Measurements from ENCODE around the gene CD2. TPM values are rescaled to one million over a fixed set of nuclear protein-coding genes. Genes with fewer than 3 reads are reported as not detected.
"Not testable (repeated sequence)": the region's sequence is repeated elsewhere in the genome, so short reads cannot be mapped to it uniquely, and the experiment has no call there.

Gene CD2
- total RNA-seq, 2 experiments from 2014 or later, result not detected

DNA sequence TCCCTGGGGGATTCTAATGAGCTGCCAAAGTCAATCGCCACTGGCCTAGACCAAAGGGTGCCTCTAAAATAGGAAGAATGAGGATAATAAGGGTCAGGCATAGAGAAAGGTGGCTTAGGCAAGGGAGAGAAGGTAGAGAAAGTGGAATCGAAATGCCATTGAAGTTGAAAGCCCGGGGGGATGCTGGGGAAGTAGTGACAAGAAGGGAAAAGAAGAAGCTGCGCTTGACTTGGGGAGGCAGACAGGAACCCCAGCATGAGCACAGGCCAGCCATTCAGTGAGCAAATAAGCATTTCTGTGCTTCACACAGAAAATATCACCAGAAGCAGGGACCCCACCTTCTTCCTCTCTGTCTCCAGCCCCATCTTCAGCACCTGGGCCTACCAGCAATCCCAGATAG lies 1.5 kb downstream of the CD2 start:
- Histone ChIP-seq H3K9me2 (ENCODE audit: insufficient read depth, low read length) (no peaks in the 10 kb centered on the region), H3K4me3 (ENCODE audit: low read depth, low read length, poor library complexity, severe bottlenecking) (no peak overlapping the region), H3K27ac (ENCODE audit: low read depth, low read length, poor library complexity, severe bottlenecking) (no peak overlapping the region), H3K9me3 (ENCODE audit: low read length) (no peaks in the 10 kb centered on the region), H2AFZ (ENCODE audit: low read length) (no peak overlapping the region), H3K4me2 (ENCODE audit: low read length) (no peak overlapping the region), H3K36me3 (ENCODE audit: insufficient read depth, low read length) (no peaks in the 10 kb centered on the region), H3K79me2 (ENCODE audit: insufficient read depth, low read depth, low read length) (no peaks in the 10 kb centered on the region), H4K20me1 (ENCODE audit: insufficient read depth, low read length) (no peaks in the 10 kb centered on the region), H3K4me1 (ENCODE audit: insufficient read depth, low read length, poor library complexity, severe bottlenecking) (peaks cover 21% of the 10 kb centered on the region)
- intact Hi-C loops (cut with micrococcal nuclease; ENCODE audit: unreplicated experiment), result no loop called here
- DNase-seq (ENCODE audit: low spot score), result no peak
- TF ChIP-seq EZH2phosphoT487 (IDR thresholded peaks at IDR 0.05; ENCODE audit: borderline replicate concordance, low read depth, low read length), result no peak
- TF ChIP-seq CTCF (conservative IDR thresholded peaks at IDR 0.05; ENCODE audit: low read length), result no peak
- CTCF ChIA-PET (ENCODE audit: unreplicated experiment), result no interaction called here
- POLR2A ChIA-PET, result interaction anchor here (0.6 kb wide), 1 partner anchor 14 kb away, joined by 3 read pairs; no protein-coding TSS in a partner anchor
- BruUV-seq (replicated peaks), result no TSS peak

DNA sequence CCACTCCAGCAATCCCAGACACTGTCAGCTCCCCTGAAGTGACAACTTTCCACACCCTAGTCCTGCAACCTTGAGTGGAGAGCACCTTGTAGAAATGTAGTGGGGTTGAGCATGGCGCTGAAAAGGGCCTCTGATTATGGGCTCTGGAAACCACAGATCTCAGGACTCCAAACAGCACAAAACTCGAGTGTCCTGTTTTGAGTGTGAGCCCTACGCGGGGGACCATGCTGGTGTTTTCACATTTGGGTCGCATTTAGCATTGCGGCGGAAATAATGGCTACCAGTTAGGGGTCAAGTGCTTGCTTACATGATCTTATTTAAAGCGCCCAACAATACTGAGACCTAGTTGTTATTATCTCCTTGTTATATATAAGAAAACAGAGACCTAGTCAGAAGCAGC lies 1.9 kb downstream of the CD2 start:
- H3K36me3 ChIP-seq (ENCODE audit: insufficient read depth, low read length); H3K4me3 ChIP-seq (ENCODE audit: low read depth, low read length, poor library complexity, severe bottlenecking); DNase-seq (ENCODE audit: low spot score); intact Hi-C loops (cut with micrococcal nuclease; ENCODE audit: unreplicated experiment); H3K4me2 ChIP-seq (ENCODE audit: low read length); H2AFZ ChIP-seq (ENCODE audit: low read length); H3K79me2 ChIP-seq (ENCODE audit: insufficient read depth, low read depth, low read length); H4K20me1 ChIP-seq (ENCODE audit: insufficient read depth, low read length); CTCF ChIA-PET (ENCODE audit: unreplicated experiment); H3K9me3 ChIP-seq (ENCODE audit: low read length); H3K9me2 ChIP-seq (ENCODE audit: insufficient read depth, low read length); BruUV-seq (replicated peaks); H3K27ac ChIP-seq (ENCODE audit: low read depth, low read length, poor library complexity, severe bottlenecking): not testable (repeated sequence)
- peaks cover 18% of the 10 kb centered on the region for H3K4me1 ChIP-seq (ENCODE audit: insufficient read depth, low read length, poor library complexity, severe bottlenecking)
- POLR2A ChIA-PET, result interaction anchor here (0.6 kb wide), 2 partner anchors 13 to 733 kb away, joined by 3 to 4 read pairs; no protein-coding TSS in a partner anchor

DNA sequence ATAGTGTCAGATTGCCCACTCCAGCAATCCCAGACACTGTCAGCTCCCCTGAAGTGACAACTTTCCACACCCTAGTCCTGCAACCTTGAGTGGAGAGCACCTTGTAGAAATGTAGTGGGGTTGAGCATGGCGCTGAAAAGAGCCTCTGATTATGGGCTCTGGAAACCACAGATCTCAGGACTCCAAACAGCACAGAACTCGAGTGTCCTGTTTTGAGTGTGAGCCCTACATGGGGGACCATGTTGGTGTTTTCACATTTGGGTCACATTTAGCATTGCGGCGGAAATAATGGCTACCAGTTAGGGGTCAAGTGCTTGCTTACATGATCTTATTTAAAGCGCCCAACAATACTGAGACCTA lies 4.2 kb downstream of the CD2 start:
- H3K4me3 ChIP-seq (ENCODE audit: low read depth, low read length, poor library complexity, severe bottlenecking); H3K4me2 ChIP-seq (ENCODE audit: low read length); POLR2A ChIA-PET; H3K79me2 ChIP-seq (ENCODE audit: insufficient read depth, low read depth, low read length); H4K20me1 ChIP-seq (ENCODE audit: insufficient read depth, low read length); intact Hi-C loops (cut with micrococcal nuclease; ENCODE audit: unreplicated experiment); DNase-seq (ENCODE audit: low spot score); BruUV-seq (replicated peaks); H3K27ac ChIP-seq (ENCODE audit: low read depth, low read length, poor library complexity, severe bottlenecking); CTCF ChIA-PET (ENCODE audit: unreplicated experiment); H3K9me3 ChIP-seq (ENCODE audit: low read length); H3K9me2 ChIP-seq (ENCODE audit: insufficient read depth, low read length); H3K36me3 ChIP-seq (ENCODE audit: insufficient read depth, low read length); H2AFZ ChIP-seq (ENCODE audit: low read length): not testable (repeated sequence)
- H3K4me1 ChIP-seq (ENCODE audit: insufficient read depth, low read length, poor library complexity, severe bottlenecking), result peaks cover 19% of the 10 kb centered on the region

DNA sequence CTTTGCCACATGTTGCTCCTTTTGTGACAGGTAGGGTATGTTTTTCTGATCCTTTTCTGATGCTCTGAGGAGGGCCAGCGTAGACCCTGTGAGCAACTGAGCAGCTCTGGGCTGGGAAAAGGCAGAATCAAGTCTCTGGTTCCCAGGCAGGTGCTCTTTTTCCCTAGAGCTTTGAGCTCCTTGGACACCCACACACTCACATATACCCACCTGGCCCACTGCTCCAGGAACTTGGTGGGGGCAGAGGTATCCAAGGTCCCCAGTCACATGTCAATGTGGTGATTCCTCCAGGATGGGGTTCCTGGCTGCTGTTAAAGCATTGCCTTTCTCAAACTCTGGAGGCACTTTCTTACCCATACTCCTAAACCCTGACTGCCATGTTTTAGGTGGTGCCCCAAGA lies 5.4 kb downstream of the CD2 start:
- intact Hi-C loops (cut with micrococcal nuclease; ENCODE audit: unreplicated experiment), result no loop called here
- no peaks in the 10 kb centered on the region for H3K79me2 ChIP-seq (ENCODE audit: insufficient read depth, low read depth, low read length)
- peaks cover 7% of the 10 kb centered on the region for H3K4me1 ChIP-seq (ENCODE audit: insufficient read depth, low read length, poor library complexity, severe bottlenecking)
- H3K9me3 ChIP-seq (ENCODE audit: low read length), result no peaks in the 10 kb centered on the region
- no peak for TF ChIP-seq CTCF (conservative IDR thresholded peaks at IDR 0.05; ENCODE audit: low read length)
- no TSS peak for BruUV-seq (replicated peaks)
- H3K4me3 ChIP-seq (ENCODE audit: low read depth, low read length, poor library complexity, severe bottlenecking), result no peak overlapping the region
- no peaks in the 10 kb centered on the region for H3K36me3 ChIP-seq (ENCODE audit: insufficient read depth, low read length)
- H2AFZ ChIP-seq (ENCODE audit: low read length), result no peak overlapping the region
- POLR2A ChIA-PET, result interaction anchor here (0.6 kb wide), 1 partner anchor 1351 kb away, joined by 3 read pairs; no protein-coding TSS in a partner anchor
- H4K20me1 ChIP-seq (ENCODE audit: insufficient read depth, low read length), result no peaks in the 10 kb centered on the region
- no peaks in the 10 kb centered on the region for H3K9me2 ChIP-seq (ENCODE audit: insufficient read depth, low read length)
- CTCF ChIA-PET (ENCODE audit: unreplicated experiment), result no interaction called here
- no peak for DNase-seq (ENCODE audit: low spot score)
- H3K27ac ChIP-seq (ENCODE audit: low read depth, low read length, poor library complexity, severe bottlenecking), result no peak overlapping the region
- no peak overlapping the region for H3K4me2 ChIP-seq (ENCODE audit: low read length)
